HEK293 (cell line): Measurements from ENCODE around the gene DCC.

ENCODE experiments used
- CTCF ChIP-seq: fragments of 450-650 bp; formaldehyde crosslinking; IDR thresholded peaks from 2 replicates; pipeline ENCODE4 v1.5.1; 2016; ENCODE audit warnings: missing biosample characterization, missing genetic modification characterization
- PATZ1 ChIP-seq: fragments of 450-650 bp; formaldehyde crosslinking; IDR thresholded peaks from 2 replicates; pipeline ENCODE4 v1.5.1; 2016; ENCODE audit warnings: missing biosample characterization, missing genetic modification characterization
- SETDB1 ChIP-seq: IDR thresholded peaks from one replicate; pipeline ENCODE4 v1.6.1; 2017; ENCODE audit warnings: mild to moderate bottlenecking, low read length, moderate library complexity, mixed read lengths; ENCODE audit not compliant: insufficient read length
- TCF7L2 ChIP-seq: IDR thresholded peaks from 2 replicates; pipeline ENCODE4 v1.6.1; 2011; ENCODE audit warnings: low read depth, mild to moderate bottlenecking, inconsistent platforms, low read length, moderate library complexity, borderline replicate concordance
- ZBTB6 ChIP-seq: fragments of 450-650 bp; formaldehyde crosslinking; IDR thresholded peaks from 2 replicates; pipeline ENCODE4 v1.5.1; 2017; ENCODE audit warnings: missing biosample characterization, missing genetic modification characterization
- ZNF2 ChIP-seq: fragments of 450-650 bp; formaldehyde crosslinking; IDR thresholded peaks from 2 replicates; pipeline ENCODE4 v1.5.1; 2016; ENCODE audit warnings: missing biosample characterization, missing genetic modification characterization
- ZNF202 ChIP-seq: fragments of 450-650 bp; formaldehyde crosslinking; IDR thresholded peaks from 2 replicates; pipeline ENCODE4 v1.5.1; 2016; ENCODE audit warnings: missing biosample characterization, missing genetic modification characterization, borderline replicate concordance
- ZNF24 ChIP-seq: fragments of 450-650 bp; formaldehyde crosslinking; IDR thresholded peaks from 2 replicates; pipeline ENCODE4 v1.5.1; 2016; ENCODE audit warnings: missing biosample characterization, missing genetic modification characterization
- ZNF280C ChIP-seq: fragments of 450-650 bp; formaldehyde crosslinking; IDR thresholded peaks from 2 replicates; pipeline ENCODE4 v1.5.1; 2016; ENCODE audit warnings: missing biosample characterization, missing genetic modification characterization
- ZNF350 ChIP-seq: fragments of 450-650 bp; formaldehyde crosslinking; IDR thresholded peaks from 2 replicates; pipeline ENCODE4 v1.5.0; 2017; ENCODE audit warnings: missing biosample characterization, mild to moderate bottlenecking, missing genetic modification characterization
- ZNF488 ChIP-seq: fragments of 450-650 bp; formaldehyde crosslinking; IDR thresholded peaks from 2 replicates; pipeline ENCODE4 v1.5.1; 2016; ENCODE audit warnings: missing biosample characterization, missing genetic modification characterization
- ZNF558 ChIP-seq: fragments of 450-650 bp; formaldehyde crosslinking; IDR thresholded peaks from 2 replicates; pipeline ENCODE4 v1.5.1; 2016; ENCODE audit warnings: missing biosample characterization, missing genetic modification characterization
- ZNF623 ChIP-seq: fragments of 450-650 bp; formaldehyde crosslinking; IDR thresholded peaks from 2 replicates; pipeline ENCODE4 v1.5.1; 2016; ENCODE audit warnings: missing biosample characterization, missing genetic modification characterization
- ZSCAN30 ChIP-seq: fragments of 450-650 bp; IDR thresholded peaks from 2 replicates; pipeline ENCODE4 v1.5.1; 2018; ENCODE audit warnings: missing biosample characterization, mild to moderate bottlenecking, missing genetic modification characterization, moderate library complexity

- TF ChIP-seq ZNF2, result no peak
- no peak for TF ChIP-seq ZNF24 (tag by site-specific recombination)
- TF ChIP-seq CTCF (tag by site-specific recombination), result no peak
- TF ChIP-seq ZNF202 (tag by site-specific recombination), result no peak
- no peak for TF ChIP-seq ZNF623 (tag by site-specific recombination)
- TF ChIP-seq ZNF280C (tag by site-specific recombination), result no peak
- no peak for TF ChIP-seq PATZ1 (tag by site-specific recombination)
- TF ChIP-seq ZNF488 (tag by site-specific recombination), result no peak
- no peak for TF ChIP-seq ZSCAN30 (tag by site-specific recombination)
- no peak for TF ChIP-seq ZNF350 (tag by site-specific recombination)
- TF ChIP-seq ZNF558 (tag by site-specific recombination), result no peak
- TF ChIP-seq SETDB1, result no peak
- TF ChIP-seq ZBTB6 (tag by site-specific recombination), result no peak
- TF ChIP-seq TCF7L2, result no peak
Observed at GRCh38 chr18:52607985-52608384, 268.0 kb downstream of the DCC start.
